GM12878 (cell line): ENCODE results near the gene BCKDK.

Source experiments
- ATF3 ChIP-seq: IDR thresholded peaks from 2 replicates; pipeline ENCODE4 v1.6.1; 2011; ENCODE audit warnings: low read depth, mild to moderate bottlenecking, low read length, moderate library complexity, borderline replicate concordance; ENCODE audit errors: extremely low read depth
- CHD2 ChIP-seq: IDR thresholded peaks from 2 replicates; pipeline ENCODE4 v1.6.1; 2011; ENCODE audit warnings: low read depth, low read length, improper control_type of control experiment, borderline replicate concordance
- CTCF ChIP-seq, 3 experiments: IDR thresholded peaks in 2 of 3; conservative IDR thresholded peaks in 1 of 3; 2 replicates each; pipeline ENCODE4 v1.5.1; 2011; ENCODE audit warnings: low read depth in 3 of 3, low read length in 3 of 3, mild to moderate bottlenecking in 3 of 3, control low read depth in 2 of 3, moderate library complexity in 2 of 3, inconsistent platforms in 1 of 3, mixed read lengths in 1 of 3; ENCODE audit not compliant: control insufficient read depth in 2 of 3, insufficient read depth in 1 of 3; ENCODE audit errors: extremely low read depth in 1 of 3
- EZH2 ChIP-seq: IDR thresholded peaks from 2 replicates; pipeline ENCODE4 v1.6.1; 2012; ENCODE audit warnings: low read depth, mild to moderate bottlenecking, control low read depth, inconsistent platforms, low read length, borderline replicate concordance; ENCODE audit not compliant: control insufficient read depth
- FOS ChIP-seq: IDR thresholded peaks from 3 replicates; pipeline ENCODE4 v1.6.1; 2011; ENCODE audit warnings: borderline replicate concordance; ENCODE audit not compliant: insufficient read length; ENCODE audit errors: extremely low read depth
- POLR2A ChIP-seq: IDR thresholded peaks from 2 replicates; pipeline ENCODE4 v1.6.1; 2011; ENCODE audit warnings: low read depth, mild to moderate bottlenecking, low read length
- SREBF2 ChIP-seq: IDR thresholded peaks from 2 replicates; pipeline ENCODE4 v1.6.1; 2012; ENCODE audit warnings: mild to moderate bottlenecking, low read length

GRCh38 chr16:31071861-31072260 is 36.3 kb upstream of the BCKDK start:
- TF ChIP-seq SREBF2 (no peak), ATF3 (no peak), EZH2 (no peak), FOS (no peak), CTCF (IDR thresholded peaks at IDR 0.05 in 2 of 3, conservative IDR thresholded peaks at IDR 0.05 in 1 of 3; ENCODE audit: control insufficient read depth in 2 of 3, extremely low read depth in 1 of 3, insufficient read depth in 1 of 3, low read depth in 3 of 3, low read length in 3 of 3) (no peak), POLR2A (no peak), CHD2 (no peak)
